K562 (cell line): Measurements from ENCODE around the gene CENPP. TPM values are rescaled to one million over a fixed set of nuclear protein-coding genes. Genes with fewer than 3 reads are reported as not detected.
A peak's percentile ranks its signal among the peaks of the same experiment; 100 is the strongest.

Source experiments
- ATAC-seq: fragments of 200-7000 bp; cut with Tn5 transposase; 3 replicates; pipeline ENCODE4 v1.9.1; 2020; ENCODE audit warnings: moderate library complexity
- BruUV-seq: library from RNA; stranded (reverse); fragments of 400-500 nt; replicated peaks from 2 replicates; lab custom pipeline; 2021; lab: Mats Ljungman, UMichigan
- CTCF ChIA-PET: fragments of 300-600 bp; formaldehyde crosslinking; extraction: SDS; loops from one replicate; lab custom pipeline; 2021; ENCODE audit warnings: low intra/inter-chr PET ratio; lab: Yijun Ruan, JAX
- POLR2A ChIA-PET: fragments of 300-600, 350-650 bp; sonication (Branson Sonifier 250); formaldehyde crosslinking; extraction: SDS; loops from one replicate; lab custom pipeline; 2021; ENCODE audit warnings: antibody characterized with exemption, inconsistent platforms; lab: Yijun Ruan, JAX
- DNase-seq, 4 experiments: peaks; one replicate each; pipeline versions ENCODE4 v3.0.0 to v3.0.0-alpha.2; 2011 to 2018; ENCODE audit warnings: low spot score in 3 of 4, mixed read lengths in 3 of 4; ENCODE audit errors: extremely low read depth in 1 of 4
- FAIRE-seq: peaks from 2 replicates; lab custom pipeline; 2011; peaks lifted over from hg19 to GRCh38; lab: Jason Lieb, UNC
- H2AFZ ChIP-seq: 2 replicates; pipeline ENCODE4 v1.6.0; 2011; ENCODE audit warnings: low read depth, low read length, control low read depth, inconsistent platforms
- H3K27ac ChIP-seq: fragments of 200-600 bp; 3 replicates; pipeline ENCODE4 v1.8.0; 2011; ENCODE audit warnings: low read depth, mild to moderate bottlenecking, control low read depth, inconsistent platforms, low read length, moderate library complexity, mixed read lengths; ENCODE audit errors: extremely low read depth
- H3K27me3 ChIP-seq, 2 experiments: fragments of 300-600 bp in 1 of 2; 2 replicates in 1 of 2; 3 replicates in 1 of 2; pipeline versions ENCODE4 v1.6.0 to v1.8.0; 2011; ENCODE audit warnings: inconsistent platforms in 2 of 2, low read length in 2 of 2, mild to moderate bottlenecking in 1 of 2, mixed read lengths in 1 of 2, moderate library complexity in 1 of 2; ENCODE audit not compliant: control insufficient read depth in 2 of 2, insufficient read depth in 2 of 2
- H3K36me3 ChIP-seq: fragments of 300-600 bp; 3 replicates; pipeline ENCODE4 v1.8.0; 2011; ENCODE audit warnings: mild to moderate bottlenecking, low read length, inconsistent platforms; ENCODE audit not compliant: control insufficient read depth, insufficient read depth
- H3K4me1 ChIP-seq, 2 experiments: fragments of 200-600 bp in 1 of 2; replicated peaks in 1 of 2; 2 replicates in 1 of 2; 3 replicates in 1 of 2; pipeline versions ENCODE4 v1.5.1 to v1.8.0; 2011; ENCODE audit warnings: inconsistent platforms in 2 of 2, low read length in 2 of 2, mild to moderate bottlenecking in 1 of 2, mixed read lengths in 1 of 2, moderate library complexity in 1 of 2; ENCODE audit not compliant: control insufficient read depth in 2 of 2, insufficient read depth in 2 of 2
- H3K4me2 ChIP-seq: 2 replicates; pipeline ENCODE4 v1.6.1; 2011; ENCODE audit warnings: low read length, control low read depth, inconsistent platforms, mixed read lengths; ENCODE audit not compliant: insufficient read depth
- H3K4me3 ChIP-seq: fragments of 200-600 bp; sonication (generic), shearing (Covaris generic); 2 replicates; pipeline ENCODE4 v1.5.1; 2016; ENCODE audit warnings: control low read depth, inconsistent platforms
- H3K79me2 ChIP-seq: fragments of 200-600 bp; 3 replicates; pipeline ENCODE4 v1.8.0; 2011; ENCODE audit warnings: low read length, inconsistent platforms; ENCODE audit not compliant: control insufficient read depth, insufficient read depth
- H3K9ac ChIP-seq, 2 experiments: 2 replicates each; pipeline versions ENCODE4 v1.6.0 to v1.6.1; 2011; ENCODE audit warnings: low read depth in 2 of 2, low read length in 2 of 2, control low read depth in 1 of 2, inconsistent platforms in 1 of 2, mild to moderate bottlenecking in 1 of 2, mixed read lengths in 1 of 2; ENCODE audit not compliant: insufficient read depth in 1 of 2
- H3K9me1 ChIP-seq: one replicate; pipeline ENCODE4 v1.6.0; 2011; ENCODE audit warnings: inconsistent platforms, mild to moderate bottlenecking, low read length, moderate library complexity; ENCODE audit not compliant: control insufficient read depth, insufficient read depth
- H3K9me3 ChIP-seq: replicated peaks from 2 replicates; pipeline ENCODE4 v1.5.1; 2011; ENCODE audit warnings: low read depth, low read length, inconsistent platforms; ENCODE audit not compliant: control insufficient read depth, insufficient read depth
- H4K20me1 ChIP-seq: replicated peaks from 2 replicates; pipeline ENCODE4 v1.6.1; 2011; ENCODE audit warnings: low read length, inconsistent platforms, mixed read lengths; ENCODE audit not compliant: control insufficient read depth, insufficient read depth
- BRCA1 ChIP-seq, 2 experiments: fragments of 450-650 bp in 1 of 2; sonication (generic) in 1 of 2; formaldehyde crosslinking in 1 of 2; IDR thresholded peaks; 2 replicates each; pipeline versions ENCODE4 v1.5.0 to v1.6.1; 2017 to 2020; ENCODE audit warnings: mild to moderate bottlenecking in 1 of 2, missing genetic modification reagents in 1 of 2
- CGGBP1 ChIP-seq: fragments of 250-450 bp; sonication (Bioruptor Pico); IDR thresholded peaks from 2 replicates; pipeline ENCODE4 v1.9.0; 2021; ENCODE audit warnings: mild to moderate bottlenecking
- CREB3 ChIP-seq: fragments of 450-650 bp; conservative IDR thresholded peaks from 2 replicates; pipeline ENCODE4 v1.6.1; 2016; ENCODE audit warnings: missing genetic modification characterization, low read depth, mild to moderate bottlenecking, missing compliant biosample characterization, moderate library complexity
- CREB3L1 ChIP-seq: fragments of 450-650 bp; IDR thresholded peaks from 2 replicates; pipeline ENCODE4 v1.6.1; 2014; ENCODE audit warnings: low read depth, mild to moderate bottlenecking, moderate library complexity, borderline replicate concordance
- EP400 ChIP-seq: fragments of 450-650 bp; IDR thresholded peaks from 2 replicates; pipeline ENCODE4 v1.6.1; 2017; ENCODE audit warnings: antibody characterized with exemption, mild to moderate bottlenecking, moderate library complexity
- HNRNPLL ChIP-seq: fragments of 200-400 bp; formaldehyde crosslinking; IDR thresholded peaks from 2 replicates; pipeline ENCODE4 v1.6.1; 2017; ENCODE audit warnings: low read length, low read depth, mild to moderate bottlenecking; ENCODE audit not compliant: poor library complexity, severe bottlenecking
- KLF10 ChIP-seq: fragments of 250-450 bp; sonication (Bioruptor Pico); IDR thresholded peaks from 2 replicates; pipeline ENCODE4 v1.6.1; 2021; ENCODE audit warnings: matching md5 sums
- MAFG ChIP-seq: fragments of 450-650 bp; conservative IDR thresholded peaks from 2 replicates; pipeline ENCODE4 v1.6.1; 2016; ENCODE audit warnings: missing genetic modification characterization, missing compliant biosample characterization
- NKRF ChIP-seq: fragments of 450-650 bp; IDR thresholded peaks from 2 replicates; pipeline ENCODE4 v1.6.1; 2016; ENCODE audit warnings: borderline replicate concordance
- POLR2A ChIP-seq: fragments of 450-650 bp; conservative IDR thresholded peaks from 2 replicates; pipeline ENCODE4 v1.6.1; 2016
- POLR2B ChIP-seq: fragments of 450-650 bp; IDR thresholded peaks from 2 replicates; pipeline ENCODE4 v1.6.1; 2018; ENCODE audit warnings: low read depth; ENCODE audit not compliant: partially characterized antibody
- RBM22 ChIP-seq: fragments of 200-400 bp; formaldehyde crosslinking; IDR thresholded peaks from 2 replicates; pipeline ENCODE4 v1.6.1; 2018; ENCODE audit warnings: low read length, low read depth; ENCODE audit not compliant: poor library complexity, severe bottlenecking
- SUPT5H ChIP-seq: fragments of 450-650 bp; IDR thresholded peaks from 2 replicates; pipeline ENCODE4 v1.6.1; 2016
- TAL1 ChIP-seq: fragments of 450-650 bp; IDR thresholded peaks from 2 replicates; pipeline ENCODE4 v1.6.1; 2016; ENCODE audit warnings: mild to moderate bottlenecking
- ZC3H4 ChIP-seq: sonication (generic); formaldehyde crosslinking; IDR thresholded peaks from 2 replicates; pipeline ENCODE4 v1.9.0; 2021; ENCODE audit warnings: missing genetic modification reagents, borderline replicate concordance
- ZKSCAN3 ChIP-seq: fragments of 250-450 bp; sonication (Bioruptor Pico); IDR thresholded peaks from 2 replicates; pipeline ENCODE4 v1.4.0; 2020
- WGBS: fragments of 100-300 bp; shearing (Covaris generic); methylation state at CpG from one replicate; pipeline ENCODE4 v1.1.6; 2016; ENCODE audit warnings: low coverage, mixed read lengths; ENCODE audit not compliant: insufficient coverage; ENCODE audit errors: missing lambda C conversion rate; 5-methylcytosine and 5-hydroxymethylcytosine counted together
- in situ Hi-C: fragments of 300-500 bp; cut with MboI; formaldehyde crosslinking; loops from 4 replicates; pipeline ENCODE4 v1.15.0; 2018; ENCODE audit warnings: inconsistent platforms, mixed read lengths
- intact Hi-C: fragments of 100-400 bp; cut with micrococcal nuclease; formaldehyde crosslinking; loops from 2 replicates; pipeline ENCODE4 v1.14.2; 2022
- polyA plus RNA-seq, 8 experiments: library from polyadenylated mRNA; depleted of rRNA in 4 of 8; stranded (reverse) in 5 of 8; unstranded in 3 of 8; fragments of >200 nt; fragmentation: Nextera tagmentation in 2 of 8; fragmentation: Illumina TruSeq in 1 of 8; extraction: Ambion mirVana in 2 of 8; extraction: Trizol in 1 of 8; gene quantifications; 2 replicates each; pipeline versions ENCODE4 v1.2.1 to v1.2.3, GENCODE V29; 2011 to 2014; ENCODE audit warnings: inconsistent platforms in 1 of 8, missing spikeins in 1 of 8
- total RNA-seq, 7 experiments: library from RNA; depleted of rRNA in 6 of 7; stranded (reverse); fragments of >200 nt in 6 of 7; fragmentation: Illumina TruSeq in 2 of 7; extraction: Trizol in 2 of 7; gene quantifications; 2 replicates each; pipeline versions ENCODE4 v1.2.1 to v1.2.3, GENCODE V29; 2011 to 2021; ENCODE audit warnings: low replicate concordance in 1 of 7

The CENPP gene
- total and polyA plus RNA-seq, 9 of the 15 experiments (the other 6 are each of a cell fraction or from before 2014, with no cell fraction given): 8.0 to 28.5 (median 17.9) TPM

GRCh38 chr9:92276331-92277032, 49.3 kb upstream of the CENPP start:
- Histone ChIP-seq H2AFZ (no peak overlapping the region), H3K9me1 (no peaks in the 10 kb centered on the region), H3K4me3 (no peak overlapping the region), H4K20me1 (0 out of 2 replicates have a peak, but pooled peaks cover 6% of the 10 kb centered on the region), H3K27me3 (no peaks in the 10 kb centered on the region), H3K4me2 (no peak overlapping the region), H3K79me2 (peaks cover 19% of the 10 kb centered on the region; the same call in 2 of the 3 replicates), H3K4me1 (no peaks in the 10 kb centered on the region), H3K9me3 (no peaks in the 10 kb centered on the region), H3K9ac (no peak overlapping the region), H3K27ac (no peak overlapping the region), H3K36me3 (peaks cover 98% of the 10 kb centered on the region)
- FAIRE-seq (no peak), DNase-seq (no peak), ATAC-seq (no peak)
- intact Hi-C loops: no loop called here
- ChIA-PET POLR2A (interaction anchor here (0.9 to 7.9 kb wide), 7 partner anchors 9 to 30 kb away, joined by 3 to 58 read pairs (median 10); no protein-coding TSS in a partner anchor), CTCF (no interaction called here)
- 85% methylated on average over 11 of the region's 11 CpGs for WGBS
- in situ Hi-C loops: no loop called here
- BruUV-seq: no TSS peak
- no peak for TF ChIP-seq TAL1
- TF ChIP-seq ZKSCAN3 (CRISPR knock-in tag): no peak
- no peak for TF ChIP-seq HNRNPLL
- no peak for TF ChIP-seq KLF10 (CRISPR knock-in tag)
- 0 out of 2 replicates have a peak, but pooled peaks have one; percentile 28 for TF ChIP-seq POLR2A
- TF ChIP-seq SUPT5H: peak; percentile 40; the same call in 1 of the 2 replicates
- TF ChIP-seq MAFG (tag): no peak
- TF ChIP-seq ZC3H4 (CRISPR knock-in tag): no peak
- TF ChIP-seq CGGBP1 (CRISPR knock-in tag): no peak
- no peak for TF ChIP-seq RBM22
- no peak for TF ChIP-seq BRCA1 (IDR thresholded peaks at IDR 0.05)
- no peak for TF ChIP-seq BRCA1 (CRISPR knock-in tag; IDR thresholded peaks at IDR 0.05)
- TF ChIP-seq EP400: no peak
- no peak for TF ChIP-seq NKRF
- TF ChIP-seq POLR2B: peak; percentile 35
- TF ChIP-seq CREB3L1: no peak
- TF ChIP-seq CREB3 (tag): no peak
